HEK293 (cell line): ENCODE data around the gene FAM9A.

Source experiments
- CTCF ChIA-PET: fragments of 350-600 bp; formaldehyde crosslinking; extraction: SDS; loops from one replicate; lab custom pipeline; 2021; ENCODE audit warnings: antibody characterized with exemption; lab: Yijun Ruan, JAX
- POLR2A ChIA-PET: fragments of 300-600 bp; formaldehyde crosslinking; extraction: SDS; loops from one replicate; lab custom pipeline; 2020; ENCODE audit warnings: antibody characterized with exemption, inconsistent platforms; lab: Yijun Ruan, JAX
- H3K27ac ChIP-seq: fragments of 200-500 bp; sonication (Bioruptor generic); 2 replicates; pipeline ENCODE4 v1.5.1; 2014; ENCODE audit warnings: low read depth, low read length, control low read depth, inconsistent platforms; ENCODE audit errors: extremely low read depth
- H3K36me3 ChIP-seq, 2 experiments: fragments of 200-500 bp in 1 of 2; sonication (Bioruptor generic) in 1 of 2; 1 replicate in 1 of 2; 2 replicates in 1 of 2; pipeline ENCODE4 v1.5.1; 2014 to 2017; ENCODE audit warnings: inconsistent platforms in 2 of 2, low read length in 2 of 2; ENCODE audit not compliant: control insufficient read depth in 2 of 2, insufficient read depth in 1 of 2
- H3K4me1 ChIP-seq: fragments of 200-500 bp; sonication (Bioruptor generic); 2 replicates; pipeline ENCODE4 v1.5.1; 2014; ENCODE audit warnings: mild to moderate bottlenecking, low read length, inconsistent platforms; ENCODE audit not compliant: control insufficient read depth, insufficient read depth
- H3K4me3 ChIP-seq: 2 replicates; pipeline ENCODE4 v1.5.1; 2011; ENCODE audit warnings: low read depth, mild to moderate bottlenecking, control low read depth, low read length, moderate library complexity
- H3K9me3 ChIP-seq: fragments of 200-500 bp; sonication (Bioruptor generic); 2 replicates; pipeline ENCODE4 v1.5.1; 2014; ENCODE audit warnings: low read depth, low read length, inconsistent platforms; ENCODE audit not compliant: control insufficient read depth, insufficient read depth
- ELK4 ChIP-seq: IDR thresholded peaks from 2 replicates; pipeline ENCODE4 v1.6.1; 2011; ENCODE audit warnings: mild to moderate bottlenecking, low read depth, low read length, borderline replicate concordance
- INSM2 ChIP-seq: fragments of 450-650 bp; formaldehyde crosslinking; IDR thresholded peaks from 2 replicates; pipeline ENCODE4 v1.5.1; 2016; ENCODE audit warnings: missing biosample characterization, missing genetic modification characterization
- MYNN ChIP-seq: fragments of 450-650 bp; formaldehyde crosslinking; IDR thresholded peaks from 2 replicates; pipeline ENCODE4 v1.5.1; 2016; ENCODE audit warnings: missing biosample characterization, missing genetic modification characterization, borderline replicate concordance
- OSR2 ChIP-seq: fragments of 450-650 bp; formaldehyde crosslinking; IDR thresholded peaks from 2 replicates; pipeline ENCODE4 v1.5.1; 2016; ENCODE audit warnings: missing biosample characterization, missing genetic modification characterization
- YY1 ChIP-seq: fragments of 450-650 bp; formaldehyde crosslinking; IDR thresholded peaks from 2 replicates; pipeline ENCODE4 v1.5.1; 2018; ENCODE audit warnings: missing biosample characterization, missing genetic modification characterization
- ZFP3 ChIP-seq: fragments of 450-650 bp; formaldehyde crosslinking; IDR thresholded peaks from 2 replicates; pipeline ENCODE4 v1.5.1; 2016; ENCODE audit warnings: low read depth, missing biosample characterization, missing genetic modification characterization
- ZNF169 ChIP-seq: fragments of 450-650 bp; formaldehyde crosslinking; IDR thresholded peaks from 2 replicates; pipeline ENCODE4 v1.5.1; 2016; ENCODE audit warnings: missing biosample characterization, missing genetic modification characterization
- ZNF184 ChIP-seq: fragments of 450-650 bp; IDR thresholded peaks from 2 replicates; pipeline ENCODE4 v1.5.1; 2018; ENCODE audit warnings: missing biosample characterization, mild to moderate bottlenecking, missing genetic modification characterization
- ZNF211 ChIP-seq: fragments of 450-650 bp; formaldehyde crosslinking; IDR thresholded peaks from 2 replicates; pipeline ENCODE4 v1.5.1; 2016; ENCODE audit warnings: low read depth, missing biosample characterization, missing genetic modification characterization
- ZNF311 ChIP-seq: fragments of 450-650 bp; formaldehyde crosslinking; IDR thresholded peaks from 2 replicates; pipeline ENCODE4 v1.5.1; 2017; ENCODE audit warnings: missing biosample characterization, missing genetic modification characterization, borderline replicate concordance
- ZNF354C ChIP-seq: fragments of 450-650 bp; formaldehyde crosslinking; IDR thresholded peaks from 2 replicates; pipeline ENCODE4 v1.5.1; 2016; ENCODE audit warnings: missing biosample characterization, missing genetic modification characterization, low read depth, borderline replicate concordance
- ZNF549 ChIP-seq: fragments of 450-650 bp; IDR thresholded peaks from 2 replicates; pipeline ENCODE4 v1.5.1; 2018; ENCODE audit warnings: missing biosample characterization, missing genetic modification characterization, mild to moderate bottlenecking, inconsistent platforms, moderate library complexity
- ZNF704 ChIP-seq: fragments of 450-650 bp; formaldehyde crosslinking; IDR thresholded peaks from 2 replicates; pipeline ENCODE4 v1.5.1; 2016; ENCODE audit warnings: missing biosample characterization, missing genetic modification characterization
- ZNF707 ChIP-seq: fragments of 450-650 bp; formaldehyde crosslinking; IDR thresholded peaks from 2 replicates; pipeline ENCODE4 v1.5.1; 2016; ENCODE audit warnings: missing biosample characterization, missing genetic modification characterization
- ZNF792 ChIP-seq: fragments of 450-650 bp; formaldehyde crosslinking; IDR thresholded peaks from 2 replicates; pipeline ENCODE4 v1.5.1; 2016; ENCODE audit warnings: missing biosample characterization, missing genetic modification characterization
- ZSCAN30 ChIP-seq: fragments of 450-650 bp; IDR thresholded peaks from 2 replicates; pipeline ENCODE4 v1.5.1; 2018; ENCODE audit warnings: missing biosample characterization, mild to moderate bottlenecking, missing genetic modification characterization, moderate library complexity
- TF ChIP-seq, protein P1 (sequence below): fragments of 450-650 bp; formaldehyde crosslinking; IDR thresholded peaks from 2 replicates; pipeline ENCODE4 v1.5.1; 2017; ENCODE audit warnings: missing biosample characterization, missing genetic modification characterization
- TF ChIP-seq, protein P2 (sequence below): fragments of 450-650 bp; formaldehyde crosslinking; IDR thresholded peaks from 2 replicates; pipeline ENCODE4 v1.5.1; 2016; ENCODE audit warnings: missing biosample characterization, missing genetic modification characterization
- TF ChIP-seq, protein P3 (sequence below): fragments of 450-650 bp; formaldehyde crosslinking; IDR thresholded peaks from 2 replicates; pipeline ENCODE4 v1.5.1; 2016; ENCODE audit warnings: missing biosample characterization, missing genetic modification characterization
- TF ChIP-seq, protein P4 (sequence below): fragments of 450-650 bp; formaldehyde crosslinking; IDR thresholded peaks from 2 replicates; pipeline ENCODE4 v1.5.1; 2016; ENCODE audit warnings: missing biosample characterization, missing genetic modification characterization, borderline replicate concordance
- TF ChIP-seq, protein P5 (sequence below): fragments of 450-650 bp; formaldehyde crosslinking; IDR thresholded peaks from 2 replicates; pipeline ENCODE4 v1.5.0; 2017; ENCODE audit warnings: missing biosample characterization, missing genetic modification characterization, borderline replicate concordance

Gene FAM9A

GRCh38 chrX:8847360-8847759 is 46.2 kb upstream of the FAM9A start (continued):
- TF ChIP-seq ZSCAN30 (tag by site-specific recombination) (no peak), INSM2 (no peak), ZNF354C (tag by site-specific recombination) (no peak), ZNF549 (tag by site-specific recombination) (no peak)
- TF ChIP-seq, protein P1, sequence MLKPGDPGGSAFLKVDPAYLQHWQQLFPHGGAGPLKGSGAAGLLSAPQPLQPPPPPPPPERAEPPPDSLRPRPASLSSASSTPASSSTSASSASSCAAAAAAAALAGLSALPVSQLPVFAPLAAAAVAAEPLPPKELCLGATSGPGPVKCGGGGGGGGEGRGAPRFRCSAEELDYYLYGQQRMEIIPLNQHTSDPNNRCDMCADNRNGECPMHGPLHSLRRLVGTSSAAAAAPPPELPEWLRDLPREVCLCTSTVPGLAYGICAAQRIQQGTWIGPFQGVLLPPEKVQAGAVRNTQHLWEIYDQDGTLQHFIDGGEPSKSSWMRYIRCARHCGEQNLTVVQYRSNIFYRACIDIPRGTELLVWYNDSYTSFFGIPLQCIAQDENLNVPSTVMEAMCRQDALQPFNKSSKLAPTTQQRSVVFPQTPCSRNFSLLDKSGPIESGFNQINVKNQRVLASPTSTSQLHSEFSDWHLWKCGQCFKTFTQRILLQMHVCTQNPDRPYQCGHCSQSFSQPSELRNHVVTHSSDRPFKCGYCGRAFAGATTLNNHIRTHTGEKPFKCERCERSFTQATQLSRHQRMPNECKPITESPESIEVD (tag by site-specific recombination), result no peak
- TF ChIP-seq, all 188 proteins: peak for 0

DNA sequence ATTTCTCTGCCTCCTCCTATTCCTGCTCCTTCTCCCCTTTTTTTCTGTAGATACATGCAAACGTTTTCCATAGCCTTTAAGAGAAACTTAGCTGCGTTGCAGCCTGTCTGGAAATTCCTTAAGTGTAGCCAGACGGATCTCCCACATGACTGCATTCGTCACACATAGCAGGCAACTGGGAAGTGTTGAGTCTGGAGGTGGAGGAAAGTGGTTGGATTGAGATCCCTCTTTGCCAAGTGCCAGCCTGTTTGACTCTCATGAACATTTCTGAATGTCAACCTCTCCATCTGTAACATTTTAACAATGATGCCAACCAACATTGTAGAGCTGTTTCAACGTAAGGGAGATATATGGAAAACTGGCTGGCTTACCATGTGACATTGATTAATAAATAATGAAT is 45.1 kb upstream of the FAM9A start:
- H3K9me3 ChIP-seq, result no peaks in the 10 kb centered on the region
- H3K4me1 ChIP-seq, result no peaks in the 10 kb centered on the region
- no peaks in the 10 kb centered on the region for H3K36me3 ChIP-seq
- H3K4me3 ChIP-seq, result no peak overlapping the region
- CTCF ChIA-PET, result interaction anchor here (0.7 kb wide), 1 partner anchor 401 kb away, joined by 4 read pairs; no protein-coding TSS in a partner anchor
- no peak overlapping the region for H3K27ac ChIP-seq
- POLR2A ChIA-PET, result no interaction called here
- TF ChIP-seq MYNN (tag by site-specific recombination) (no peak), ZNF211 (tag by site-specific recombination) (no peak), ZNF184 (tag by site-specific recombination) (no peak), ZNF792 (no peak), ELK4 (no peak), ZFP3 (tag by site-specific recombination) (no peak), ZNF169 (no peak), YY1 (no peak), ZNF707 (tag by site-specific recombination) (no peak), OSR2 (tag by site-specific recombination) (no peak), ZNF704 (tag by site-specific recombination) (no peak), ZNF311 (no peak)
- TF ChIP-seq, protein P2, sequence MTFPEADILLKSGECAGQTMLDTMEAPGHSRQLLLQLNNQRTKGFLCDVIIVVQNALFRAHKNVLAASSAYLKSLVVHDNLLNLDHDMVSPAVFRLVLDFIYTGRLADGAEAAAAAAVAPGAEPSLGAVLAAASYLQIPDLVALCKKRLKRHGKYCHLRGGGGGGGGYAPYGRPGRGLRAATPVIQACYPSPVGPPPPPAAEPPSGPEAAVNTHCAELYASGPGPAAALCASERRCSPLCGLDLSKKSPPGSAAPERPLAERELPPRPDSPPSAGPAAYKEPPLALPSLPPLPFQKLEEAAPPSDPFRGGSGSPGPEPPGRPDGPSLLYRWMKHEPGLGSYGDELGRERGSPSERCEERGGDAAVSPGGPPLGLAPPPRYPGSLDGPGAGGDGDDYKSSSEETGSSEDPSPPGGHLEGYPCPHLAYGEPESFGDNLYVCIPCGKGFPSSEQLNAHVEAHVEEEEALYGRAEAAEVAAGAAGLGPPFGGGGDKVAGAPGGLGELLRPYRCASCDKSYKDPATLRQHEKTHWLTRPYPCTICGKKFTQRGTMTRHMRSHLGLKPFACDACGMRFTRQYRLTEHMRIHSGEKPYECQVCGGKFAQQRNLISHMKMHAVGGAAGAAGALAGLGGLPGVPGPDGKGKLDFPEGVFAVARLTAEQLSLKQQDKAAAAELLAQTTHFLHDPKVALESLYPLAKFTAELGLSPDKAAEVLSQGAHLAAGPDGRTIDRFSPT (tag by site-specific recombination), result no peak
- TF ChIP-seq, protein P3, sequence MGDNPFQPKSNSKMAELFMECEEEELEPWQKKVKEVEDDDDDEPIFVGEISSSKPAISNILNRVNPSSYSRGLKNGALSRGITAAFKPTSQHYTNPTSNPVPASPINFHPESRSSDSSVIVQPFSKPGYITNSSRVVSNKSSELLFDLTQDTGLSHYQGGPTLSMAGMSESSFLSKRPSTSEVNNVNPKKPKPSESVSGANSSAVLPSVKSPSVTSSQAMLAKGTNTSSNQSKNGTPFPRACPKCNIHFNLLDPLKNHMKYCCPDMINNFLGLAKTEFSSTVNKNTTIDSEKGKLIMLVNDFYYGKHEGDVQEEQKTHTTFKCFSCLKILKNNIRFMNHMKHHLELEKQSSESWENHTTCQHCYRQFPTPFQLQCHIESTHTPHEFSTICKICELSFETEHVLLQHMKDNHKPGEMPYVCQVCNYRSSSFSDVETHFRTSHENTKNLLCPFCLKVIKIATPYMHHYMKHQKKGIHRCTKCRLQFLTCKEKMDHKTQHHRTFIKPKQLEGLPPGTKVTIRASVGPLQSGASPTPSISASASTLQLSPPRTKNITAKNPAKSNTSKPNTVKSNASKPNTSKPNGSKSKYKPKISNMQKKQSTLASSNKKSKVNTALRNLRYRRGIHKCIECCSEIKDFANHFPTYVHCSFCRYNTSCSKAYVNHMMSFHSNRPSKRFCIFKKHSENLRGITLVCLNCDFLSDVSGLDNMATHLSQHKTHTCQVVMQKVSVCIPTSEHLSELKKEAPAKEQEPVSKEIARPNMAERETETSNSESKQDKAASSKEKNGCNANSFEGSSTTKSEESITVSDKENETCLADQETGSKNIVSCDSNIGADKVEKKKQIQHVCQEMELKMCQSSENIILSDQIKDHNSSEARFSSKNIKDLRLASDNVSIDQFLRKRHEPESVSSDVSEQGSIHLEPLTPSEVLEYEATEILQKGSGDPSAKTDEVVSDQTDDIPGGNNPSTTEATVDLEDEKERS (tag by site-specific recombination), result no peak
- TF ChIP-seq, protein P4, sequence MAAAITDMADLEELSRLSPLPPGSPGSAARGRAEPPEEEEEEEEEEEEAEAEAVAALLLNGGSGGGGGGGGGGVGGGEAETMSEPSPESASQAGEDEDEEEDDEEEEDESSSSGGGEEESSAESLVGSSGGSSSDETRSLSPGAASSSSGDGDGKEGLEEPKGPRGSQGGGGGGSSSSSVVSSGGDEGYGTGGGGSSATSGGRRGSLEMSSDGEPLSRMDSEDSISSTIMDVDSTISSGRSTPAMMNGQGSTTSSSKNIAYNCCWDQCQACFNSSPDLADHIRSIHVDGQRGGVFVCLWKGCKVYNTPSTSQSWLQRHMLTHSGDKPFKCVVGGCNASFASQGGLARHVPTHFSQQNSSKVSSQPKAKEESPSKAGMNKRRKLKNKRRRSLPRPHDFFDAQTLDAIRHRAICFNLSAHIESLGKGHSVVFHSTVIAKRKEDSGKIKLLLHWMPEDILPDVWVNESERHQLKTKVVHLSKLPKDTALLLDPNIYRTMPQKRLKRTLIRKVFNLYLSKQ (tag by site-specific recombination), result no peak
- TF ChIP-seq, protein P5, sequence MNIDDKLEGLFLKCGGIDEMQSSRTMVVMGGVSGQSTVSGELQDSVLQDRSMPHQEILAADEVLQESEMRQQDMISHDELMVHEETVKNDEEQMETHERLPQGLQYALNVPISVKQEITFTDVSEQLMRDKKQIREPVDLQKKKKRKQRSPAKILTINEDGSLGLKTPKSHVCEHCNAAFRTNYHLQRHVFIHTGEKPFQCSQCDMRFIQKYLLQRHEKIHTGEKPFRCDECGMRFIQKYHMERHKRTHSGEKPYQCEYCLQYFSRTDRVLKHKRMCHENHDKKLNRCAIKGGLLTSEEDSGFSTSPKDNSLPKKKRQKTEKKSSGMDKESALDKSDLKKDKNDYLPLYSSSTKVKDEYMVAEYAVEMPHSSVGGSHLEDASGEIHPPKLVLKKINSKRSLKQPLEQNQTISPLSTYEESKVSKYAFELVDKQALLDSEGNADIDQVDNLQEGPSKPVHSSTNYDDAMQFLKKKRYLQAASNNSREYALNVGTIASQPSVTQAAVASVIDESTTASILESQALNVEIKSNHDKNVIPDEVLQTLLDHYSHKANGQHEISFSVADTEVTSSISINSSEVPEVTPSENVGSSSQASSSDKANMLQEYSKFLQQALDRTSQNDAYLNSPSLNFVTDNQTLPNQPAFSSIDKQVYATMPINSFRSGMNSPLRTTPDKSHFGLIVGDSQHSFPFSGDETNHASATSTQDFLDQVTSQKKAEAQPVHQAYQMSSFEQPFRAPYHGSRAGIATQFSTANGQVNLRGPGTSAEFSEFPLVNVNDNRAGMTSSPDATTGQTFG, result no peak
